Prostate gland (tissue), 2 donors: ENCODE results near the gene DRC3. TPM values are rescaled to one million over a fixed set of nuclear protein-coding genes. Genes with fewer than 3 reads are reported as not detected.

Source experiments
- DNase-seq: peaks from one replicate; pipeline ENCODE4 v3.0.0-alpha.2; 2019; ENCODE audit warnings: low spot score
- H3K27ac ChIP-seq, 2 donors: fragments of 200-600 bp; sonication (generic); 2 replicates each; pipeline ENCODE4 v1.5.1; 2017 to 2019
- H3K27me3 ChIP-seq: fragments of 200-600 bp; sonication (generic); replicated peaks from 2 replicates; pipeline ENCODE4 v1.5.1; 2019; ENCODE audit not compliant: insufficient read depth
- H3K36me3 ChIP-seq, 2 donors: fragments of 200-600 bp; sonication (generic); 1 replicate in 1 of 2; 2 replicates in 1 of 2; pipeline versions ENCODE4 v1.5.1 to v1.8.1; 2017 to 2019
- H3K4me1 ChIP-seq: fragments of 200-600 bp; sonication (generic); replicated peaks from 2 replicates; pipeline ENCODE4 v1.5.1; 2019
- H3K4me3 ChIP-seq, 2 donors: fragments of 200-600 bp; sonication (generic); 2 replicates each; pipeline ENCODE4 v1.5.1; 2017 to 2019
- H3K9me3 ChIP-seq: fragments of 200-600 bp; sonication (generic); 2 replicates; pipeline ENCODE4 v1.5.1; 2017
- CTCF ChIP-seq, 4 experiments: fragments of 200-600 bp in 2 of 4; fragments of 450-650 bp in 2 of 4; sonication (generic) in 2 of 4; IDR thresholded peaks; 1 replicate in 3 of 4; 2 replicates in 1 of 4; pipeline ENCODE4 v1.5.1; 2016 to 2019; ENCODE audit warnings: antibody characterized with exemption in 4 of 4, mild to moderate bottlenecking in 2 of 4, moderate library complexity in 2 of 4
- POLR2A ChIP-seq: fragments of 450-650 bp; IDR thresholded peaks from one replicate; pipeline ENCODE4 v1.6.1; 2016; ENCODE audit warnings: antibody characterized with exemption, mild to moderate bottlenecking
- POLR2AphosphoS5 ChIP-seq: sonication (generic); formaldehyde crosslinking; IDR thresholded peaks from one replicate; pipeline ENCODE4 v1.6.1; 2017; ENCODE audit warnings: antibody characterized with exemption
- WGBS: methylation state at CpG from one replicate; pipeline ENCODE4 v1.1.5; 2018; 5-methylcytosine and 5-hydroxymethylcytosine counted together
- intact Hi-C: fragments of 100-400 bp; cut with DNase I; formaldehyde crosslinking; loops from one replicate; pipeline ENCODE4 v1.14.2; 2022
- total RNA-seq, 2 donors: library from RNA; depleted of rRNA; stranded (reverse); fragments of >200 nt; gene quantifications; one replicate each; pipeline ENCODE4 v1.1.0, GENCODE V29; 2016

DRC3 gene
- total RNA-seq, 2 donors from 2014 or later: 4.5 to 10.0 TPM

GRCh38 chr17:18009609-18010420, 37.2 kb downstream of the DRC3 start:
- 92% methylated on average over 8 of the region's 8 CpGs for WGBS

GRCh38 chr17:18011286-18011685, 38.6 kb downstream of the DRC3 start:
- no peaks in the 10 kb centered on the region for H3K9me3 ChIP-seq
- H3K4me3 ChIP-seq: no peak overlapping the region
- DNase-seq: no peak
- H3K27ac ChIP-seq: no peak overlapping the region
- 94% methylated on average over 5 of the region's 5 CpGs for WGBS
- H3K27me3 ChIP-seq: no peaks in the 10 kb centered on the region
- TF ChIP-seq POLR2A (no peak), CTCF (IDR thresholded peaks at IDR 0.05) (no peak), POLR2AphosphoS5 (no peak)
- intact Hi-C loops: no loop called here
- H3K36me3 ChIP-seq: no peaks in the 10 kb centered on the region
- H3K4me1 ChIP-seq: no peaks in the 10 kb centered on the region

More at GRCh38 chr17:18009609-18010420, 37.2 kb downstream of the DRC3 start:
- no peak overlapping the region for H3K27ac ChIP-seq
- H3K9me3 ChIP-seq: no peaks in the 10 kb centered on the region
- no peaks in the 10 kb centered on the region for H3K36me3 ChIP-seq
- no peaks in the 10 kb centered on the region for H3K27me3 ChIP-seq
- TF ChIP-seq POLR2A (no peak), POLR2AphosphoS5 (no peak), CTCF (IDR thresholded peaks at IDR 0.05) (no peak)
- H3K4me3 ChIP-seq: no peak overlapping the region
- intact Hi-C loops: no loop called here
- no peaks in the 10 kb centered on the region for H3K4me1 ChIP-seq
- no peak for DNase-seq

GRCh38 chr17:18014006-18014405, 41.3 kb downstream of the DRC3 start:
- Histone ChIP-seq H3K36me3 (no peaks in the 10 kb centered on the region), H3K27me3 (no peaks in the 10 kb centered on the region), H3K4me3 (no peak overlapping the region), H3K4me1 (no peaks in the 10 kb centered on the region), H3K27ac (no peak overlapping the region), H3K9me3 (no peaks in the 10 kb centered on the region)
- intact Hi-C loops: no loop called here
- no peak for DNase-seq
- TF ChIP-seq POLR2AphosphoS5: no peak
- TF ChIP-seq POLR2A: no peak
- no peak for TF ChIP-seq CTCF (IDR thresholded peaks at IDR 0.05)
- WGBS: 78% methylated on average over 6 of the region's 6 CpGs

- 95% methylated on average over 5 of the region's 5 CpGs for WGBS
- H3K36me3 ChIP-seq: no peaks in the 10 kb centered on the region
- H3K4me3 ChIP-seq: no peak overlapping the region
- no peaks in the 10 kb centered on the region for H3K27me3 ChIP-seq
- no peaks in the 10 kb centered on the region for H3K9me3 ChIP-seq
- H3K4me1 ChIP-seq: no peaks in the 10 kb centered on the region
- no peak for DNase-seq
- intact Hi-C loops: no loop called here
- H3K27ac ChIP-seq: no peak overlapping the region
- TF ChIP-seq POLR2A (no peak), POLR2AphosphoS5 (no peak), CTCF (IDR thresholded peaks at IDR 0.05) (no peak)
These were observed 42.9 kb downstream of the DRC3 start for GRCh38 chr17:18015593-18015992.

GRCh38 chr17:18016426-18016825, 43.8 kb downstream of the DRC3 start:
- WGBS: 97% methylated on average over 12 of the region's 12 CpGs
- H3K4me1 ChIP-seq: no peaks in the 10 kb centered on the region
- intact Hi-C loops: no loop called here
- TF ChIP-seq CTCF (IDR thresholded peaks at IDR 0.05): no peak
- TF ChIP-seq POLR2A: no peak
- no peak for TF ChIP-seq POLR2AphosphoS5
- H3K9me3 ChIP-seq: no peaks in the 10 kb centered on the region
- H3K4me3 ChIP-seq: no peak overlapping the region
- no peak overlapping the region for H3K27ac ChIP-seq
- H3K36me3 ChIP-seq: no peaks in the 10 kb centered on the region
- DNase-seq: no peak
- no peaks in the 10 kb centered on the region for H3K27me3 ChIP-seq
